HG02938 (cell line): ENCODE measurements around the gene MUC3A.
"Not testable (repeated sequence)": the region's sequence is repeated elsewhere in the genome, so short reads cannot be mapped to it uniquely, and the experiment has no call there.

ENCODE experiments used
- ATAC-seq: cut with Tn5 transposase; IDR thresholded peaks from one replicate; pipeline ENCODE4 v1.9.1; 2021; ENCODE audit warnings: mild to moderate bottlenecking, moderate library complexity; ENCODE audit not compliant: unreplicated experiment

MUC3A gene

GRCh38 chr7:100949227-100949932 lies at the start of gene MUC3A:
Gene MUC3A (plus strand): TSS chr7:100949534. CDS start chr7:100949625, 91 bp downstream.
- no peak for ATAC-seq

- ATAC-seq: no peak
These were observed 48.4 kb upstream of the MUC3A start for GRCh38 chr7:100900978-100901377.

- no peak for ATAC-seq
These were observed 47.4 kb upstream of the MUC3A start for GRCh38 chr7:100901921-100902332.

- ATAC-seq: no peak
These were observed 46.7 kb upstream of the MUC3A start for GRCh38 chr7:100902638-100903037.

- ATAC-seq: no peak
These were observed 40.8 kb upstream of the MUC3A start for GRCh38 chr7:100908512-100908911.

GRCh38 chr7:100910443-100910842 lies 38.9 kb upstream of the MUC3A start:
- ATAC-seq: not testable (repeated sequence)

GRCh38 chr7:100911484-100911883 lies 37.9 kb upstream of the MUC3A start:
- no peak for ATAC-seq

GRCh38 chr7:100914208-100914878 lies 35.0 kb upstream of the MUC3A start:
- ATAC-seq: no peak

GRCh38 chr7:100914879-100915447 lies 34.4 kb upstream of the MUC3A start:
- no peak for ATAC-seq

- not testable (repeated sequence) for ATAC-seq
These were observed 30.0 kb upstream of the MUC3A start for GRCh38 chr7:100919335-100919734.

- ATAC-seq: not testable (repeated sequence)
These were observed 29.4 kb upstream of the MUC3A start for GRCh38 chr7:100919779-100920437.

- ATAC-seq: no peak
These were observed 28.3 kb upstream of the MUC3A start for GRCh38 chr7:100921039-100921438.

GRCh38 chr7:100923616-100924015 lies 25.7 kb upstream of the MUC3A start:
- not testable (repeated sequence) for ATAC-seq

- ATAC-seq: no peak
These were observed 19.5 kb upstream of the MUC3A start for GRCh38 chr7:100929808-100930174.

GRCh38 chr7:100933734-100934133 lies 15.6 kb upstream of the MUC3A start:
- ATAC-seq: no peak

GRCh38 chr7:100935381-100935780 lies 14.0 kb upstream of the MUC3A start:
- ATAC-seq: not testable (repeated sequence)

- not testable (repeated sequence) for ATAC-seq
These were observed 13.2 kb upstream of the MUC3A start for GRCh38 chr7:100936167-100936566.

GRCh38 chr7:100942045-100942774 lies 7.1 kb upstream of the MUC3A start:
- ATAC-seq: no peak

GRCh38 chr7:100943693-100944092 lies 5.6 kb upstream of the MUC3A start:
- no peak for ATAC-seq

- ATAC-seq: no peak
These were observed 5.2 kb upstream of the MUC3A start for GRCh38 chr7:100944138-100944537.

- no peak for ATAC-seq
These were observed 3.2 kb upstream of the MUC3A start for GRCh38 chr7:100946111-100946510.
